Measurements from ENCODE around the gene S100B.

GRCh38 chr21:46572850-46573249, 32.0 kb downstream of the S100B start:
- TF ChIP-seq CTCF (IDR thresholded peaks at IDR 0.05; ENCODE audit: control extremely low read depth in 1 of 3, insufficient read depth in 1 of 3, low read depth in 1 of 3, low read length in 3 of 3) = no peak
- TF ChIP-seq POLR2A (IDR thresholded peaks at IDR 0.05; ENCODE audit: control extremely low read depth in 1 of 2, low read depth in 2 of 2, low read length in 2 of 2) = no peak
- no peak for TF ChIP-seq RFX5 (IDR thresholded peaks at IDR 0.05; ENCODE audit: borderline replicate concordance, low read depth, low read length)

All from H1 (cell line).